HG03469 (cell line): ENCODE results near the gene NKTR.
"Not testable (repeated sequence)": the region's sequence is repeated elsewhere in the genome, so short reads cannot be mapped to it uniquely, and the experiment has no call there.

Source experiments
- ATAC-seq: cut with Tn5 transposase; IDR thresholded peaks from one replicate; pipeline ENCODE4 v1.9.1; 2021; ENCODE audit warnings: mild to moderate bottlenecking, moderate library complexity, moderate number of reproducible peaks; ENCODE audit not compliant: unreplicated experiment

The NKTR gene

GRCh38 chr3:42593635-42594034 lies 6.9 kb upstream of the NKTR start:
- no peak for ATAC-seq

GRCh38 chr3:42595682-42596081 lies 4.8 kb upstream of the NKTR start:
- no peak for ATAC-seq

- ATAC-seq, result not testable (repeated sequence)
These were observed 3.4 kb upstream of the NKTR start for GRCh38 chr3:42597098-42597497.

GRCh38 chr3:42600958-42601675 lies 631 bp downstream of the NKTR start:
- ATAC-seq, result peak; percentile 14

GRCh38 chr3:42601896-42602581 lies 1.6 kb downstream of the NKTR start:
- no peak for ATAC-seq

GRCh38 chr3:42602961-42603360 lies 2.5 kb downstream of the NKTR start:
- ATAC-seq, result no peak

GRCh38 chr3:42605546-42606173 lies 5.2 kb downstream of the NKTR start:
- no peak for ATAC-seq

- ATAC-seq, result no peak
These were observed 8.1 kb downstream of the NKTR start for GRCh38 chr3:42608581-42608980.

- no peak for ATAC-seq
These were observed 10.5 kb downstream of the NKTR start for GRCh38 chr3:42610976-42611375.

GRCh38 chr3:42612217-42612616 lies 11.7 kb downstream of the NKTR start:
- no peak for ATAC-seq

- ATAC-seq, result no peak
These were observed 12.4 kb downstream of the NKTR start for GRCh38 chr3:42612928-42613327.

GRCh38 chr3:42613462-42613861 lies 13.0 kb downstream of the NKTR start:
- ATAC-seq, result no peak

- ATAC-seq, result no peak
These were observed 31.1 kb downstream of the NKTR start for GRCh38 chr3:42631620-42632019.

GRCh38 chr3:42632146-42632545 lies 31.7 kb downstream of the NKTR start:
- no peak for ATAC-seq

GRCh38 chr3:42633544-42633943 lies 33.1 kb downstream of the NKTR start:
- no peak for ATAC-seq

GRCh38 chr3:42635111-42635510 lies 34.6 kb downstream of the NKTR start:
- no peak for ATAC-seq

GRCh38 chr3:42637001-42637400 lies 36.5 kb downstream of the NKTR start:
- no peak for ATAC-seq

GRCh38 chr3:42638339-42638842 lies 37.9 kb downstream of the NKTR start:
- no peak for ATAC-seq

GRCh38 chr3:42639192-42639591 lies 38.7 kb downstream of the NKTR start:
- ATAC-seq, result no peak

GRCh38 chr3:42640129-42640528 lies 39.6 kb downstream of the NKTR start:
- ATAC-seq, result no peak

- ATAC-seq, result no peak
These were observed 40.4 kb downstream of the NKTR start for GRCh38 chr3:42640771-42641370.
